ENCODE data around the gene ZCCHC8. TPM values are rescaled to one million over a fixed set of nuclear protein-coding genes. Genes with fewer than 3 reads are reported as not detected.
"Not testable (repeated sequence)": the region's sequence is repeated elsewhere in the genome, so short reads cannot be mapped to it uniquely, and the experiment has no call there.

Gene ZCCHC8
- polyA plus RNA-seq, 2 of the 4 experiments (the other 2 are of a cell fraction): 20.9 to 40.1 TPM

DNA sequence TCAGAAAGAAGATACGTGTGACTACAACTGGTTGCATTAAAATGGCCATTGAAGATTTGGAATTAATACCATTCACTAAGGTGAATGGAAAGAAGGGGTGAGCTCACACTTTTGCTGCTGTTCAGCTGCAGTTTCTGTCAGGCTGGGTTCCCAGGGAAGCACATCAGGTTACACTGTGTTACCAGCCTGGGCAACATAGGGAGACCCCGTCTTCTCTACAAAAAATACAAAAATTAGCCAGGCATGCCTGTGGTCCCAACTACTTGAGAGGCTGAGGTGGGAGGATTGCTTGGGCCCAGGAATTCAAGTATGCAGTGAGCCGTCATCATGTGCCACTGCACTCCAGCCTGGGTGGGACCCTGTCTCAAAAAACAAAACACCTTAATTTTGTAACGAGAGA, 12.9 kb upstream of the ZCCHC8 start:
- no peak overlapping the region for H3K4me2 ChIP-seq
- ATAC-seq (no peak; a peak in 2 of 6 replicates), FAIRE-seq (no peak), DNase-seq (ENCODE audit: low read depth in 1 of 2, low spot score in 1 of 2) (no peak)
- CTCF ChIA-PET: no interaction called here
- 92% methylated on average over 4 of the region's 4 CpGs for WGBS (ENCODE audit: missing lambda C conversion rate)
- H3K4me1 ChIP-seq: peaks cover 13% of the 10 kb centered on the region
- H3K27ac ChIP-seq: no peak overlapping the region
- POLR2A ChIA-PET: interaction anchor here (1.0 to 2.9 kb wide), 2 partner anchors 13 kb away, joined by 4 to 12 read pairs; partner anchors contain the start of genes KNTC1, RSRC2 and ZCCHC8
- H3K9me3 ChIP-seq: no peaks in the 10 kb centered on the region
- no peak overlapping the region for H3K4me3 ChIP-seq
- no peak for TF ChIP-seq POLR2AphosphoS2 (conservative IDR thresholded peaks at IDR 0.05; ENCODE audit: low read length)
- TF ChIP-seq HDAC2 (IDR thresholded peaks at IDR 0.05): no peak
- TF ChIP-seq, protein P1, sequence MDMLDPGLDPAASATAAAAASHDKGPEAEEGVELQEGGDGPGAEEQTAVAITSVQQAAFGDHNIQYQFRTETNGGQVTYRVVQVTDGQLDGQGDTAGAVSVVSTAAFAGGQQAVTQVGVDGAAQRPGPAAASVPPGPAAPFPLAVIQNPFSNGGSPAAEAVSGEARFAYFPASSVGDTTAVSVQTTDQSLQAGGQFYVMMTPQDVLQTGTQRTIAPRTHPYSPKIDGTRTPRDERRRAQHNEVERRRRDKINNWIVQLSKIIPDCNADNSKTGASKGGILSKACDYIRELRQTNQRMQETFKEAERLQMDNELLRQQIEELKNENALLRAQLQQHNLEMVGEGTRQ (IDR thresholded peaks at IDR 0.05): no peak
- no peak for TF ChIP-seq TFCP2L1 (CRISPR knock-in tag; IDR thresholded peaks at IDR 0.05)
- TF ChIP-seq, protein P2, sequence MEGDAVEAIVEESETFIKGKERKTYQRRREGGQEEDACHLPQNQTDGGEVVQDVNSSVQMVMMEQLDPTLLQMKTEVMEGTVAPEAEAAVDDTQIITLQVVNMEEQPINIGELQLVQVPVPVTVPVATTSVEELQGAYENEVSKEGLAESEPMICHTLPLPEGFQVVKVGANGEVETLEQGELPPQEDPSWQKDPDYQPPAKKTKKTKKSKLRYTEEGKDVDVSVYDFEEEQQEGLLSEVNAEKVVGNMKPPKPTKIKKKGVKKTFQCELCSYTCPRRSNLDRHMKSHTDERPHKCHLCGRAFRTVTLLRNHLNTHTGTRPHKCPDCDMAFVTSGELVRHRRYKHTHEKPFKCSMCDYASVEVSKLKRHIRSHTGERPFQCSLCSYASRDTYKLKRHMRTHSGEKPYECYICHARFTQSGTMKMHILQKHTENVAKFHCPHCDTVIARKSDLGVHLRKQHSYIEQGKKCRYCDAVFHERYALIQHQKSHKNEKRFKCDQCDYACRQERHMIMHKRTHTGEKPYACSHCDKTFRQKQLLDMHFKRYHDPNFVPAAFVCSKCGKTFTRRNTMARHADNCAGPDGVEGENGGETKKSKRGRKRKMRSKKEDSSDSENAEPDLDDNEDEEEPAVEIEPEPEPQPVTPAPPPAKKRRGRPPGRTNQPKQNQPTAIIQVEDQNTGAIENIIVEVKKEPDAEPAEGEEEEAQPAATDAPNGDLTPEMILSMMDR (IDR thresholded peaks at IDR 0.05): no peak
- TF ChIP-seq, protein P3, sequence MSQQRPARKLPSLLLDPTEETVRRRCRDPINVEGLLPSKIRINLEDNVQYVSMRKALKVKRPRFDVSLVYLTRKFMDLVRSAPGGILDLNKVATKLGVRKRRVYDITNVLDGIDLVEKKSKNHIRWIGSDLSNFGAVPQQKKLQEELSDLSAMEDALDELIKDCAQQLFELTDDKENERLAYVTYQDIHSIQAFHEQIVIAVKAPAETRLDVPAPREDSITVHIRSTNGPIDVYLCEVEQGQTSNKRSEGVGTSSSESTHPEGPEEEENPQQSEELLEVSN (IDR thresholded peaks at IDR 0.05; ENCODE audit: borderline replicate concordance, low read depth): no peak
- no peak for TF ChIP-seq HOXB5 (CRISPR knock-in tag; IDR thresholded peaks at IDR 0.05)
- no peak for TF ChIP-seq FOSB (CRISPR knock-in tag; IDR thresholded peaks at IDR 0.05)
- TF ChIP-seq HOXB13 (CRISPR knock-in tag; IDR thresholded peaks at IDR 0.05; ENCODE audit: low read depth): no peak
- TF ChIP-seq HEYL (CRISPR knock-in tag; IDR thresholded peaks at IDR 0.05): no peak
- TF ChIP-seq NFE2L2 (conservative IDR thresholded peaks at IDR 0.05; ENCODE audit: low read length): no peak
- TF ChIP-seq, protein P4, sequence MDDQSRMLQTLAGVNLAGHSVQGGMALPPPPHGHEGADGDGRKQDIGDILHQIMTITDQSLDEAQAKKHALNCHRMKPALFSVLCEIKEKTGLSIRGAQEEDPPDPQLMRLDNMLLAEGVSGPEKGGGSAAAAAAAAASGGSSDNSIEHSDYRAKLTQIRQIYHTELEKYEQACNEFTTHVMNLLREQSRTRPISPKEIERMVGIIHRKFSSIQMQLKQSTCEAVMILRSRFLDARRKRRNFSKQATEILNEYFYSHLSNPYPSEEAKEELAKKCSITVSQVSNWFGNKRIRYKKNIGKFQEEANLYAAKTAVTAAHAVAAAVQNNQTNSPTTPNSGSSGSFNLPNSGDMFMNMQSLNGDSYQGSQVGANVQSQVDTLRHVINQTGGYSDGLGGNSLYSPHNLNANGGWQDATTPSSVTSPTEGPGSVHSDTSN (IDR thresholded peaks at IDR 0.05): no peak
- no peak for TF ChIP-seq ZSCAN20 (CRISPR knock-in tag; IDR thresholded peaks at IDR 0.05)
- TF ChIP-seq RAD21 (conservative IDR thresholded peaks at IDR 0.05 in 1 of 2, IDR thresholded peaks at IDR 0.05 in 1 of 2): no peak
- TF ChIP-seq, protein P5, sequence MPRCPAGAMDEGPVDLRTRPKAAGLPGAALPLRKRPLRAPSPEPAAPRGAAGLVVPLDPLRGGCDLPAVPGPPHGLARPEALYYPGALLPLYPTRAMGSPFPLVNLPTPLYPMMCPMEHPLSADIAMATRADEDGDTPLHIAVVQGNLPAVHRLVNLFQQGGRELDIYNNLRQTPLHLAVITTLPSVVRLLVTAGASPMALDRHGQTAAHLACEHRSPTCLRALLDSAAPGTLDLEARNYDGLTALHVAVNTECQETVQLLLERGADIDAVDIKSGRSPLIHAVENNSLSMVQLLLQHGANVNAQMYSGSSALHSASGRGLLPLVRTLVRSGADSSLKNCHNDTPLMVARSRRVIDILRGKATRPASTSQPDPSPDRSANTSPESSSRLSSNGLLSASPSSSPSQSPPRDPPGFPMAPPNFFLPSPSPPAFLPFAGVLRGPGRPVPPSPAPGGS (IDR thresholded peaks at IDR 0.05): no peak
- TF ChIP-seq, protein P6, sequence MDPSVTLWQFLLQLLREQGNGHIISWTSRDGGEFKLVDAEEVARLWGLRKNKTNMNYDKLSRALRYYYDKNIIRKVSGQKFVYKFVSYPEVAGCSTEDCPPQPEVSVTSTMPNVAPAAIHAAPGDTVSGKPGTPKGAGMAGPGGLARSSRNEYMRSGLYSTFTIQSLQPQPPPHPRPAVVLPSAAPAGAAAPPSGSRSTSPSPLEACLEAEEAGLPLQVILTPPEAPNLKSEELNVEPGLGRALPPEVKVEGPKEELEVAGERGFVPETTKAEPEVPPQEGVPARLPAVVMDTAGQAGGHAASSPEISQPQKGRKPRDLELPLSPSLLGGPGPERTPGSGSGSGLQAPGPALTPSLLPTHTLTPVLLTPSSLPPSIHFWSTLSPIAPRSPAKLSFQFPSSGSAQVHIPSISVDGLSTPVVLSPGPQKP (IDR thresholded peaks at IDR 0.05; ENCODE audit: low read depth, low read length): no peak
- no peak for TF ChIP-seq CHD2 (IDR thresholded peaks at IDR 0.05; ENCODE audit: low read length, partially characterized antibody)

DNA sequence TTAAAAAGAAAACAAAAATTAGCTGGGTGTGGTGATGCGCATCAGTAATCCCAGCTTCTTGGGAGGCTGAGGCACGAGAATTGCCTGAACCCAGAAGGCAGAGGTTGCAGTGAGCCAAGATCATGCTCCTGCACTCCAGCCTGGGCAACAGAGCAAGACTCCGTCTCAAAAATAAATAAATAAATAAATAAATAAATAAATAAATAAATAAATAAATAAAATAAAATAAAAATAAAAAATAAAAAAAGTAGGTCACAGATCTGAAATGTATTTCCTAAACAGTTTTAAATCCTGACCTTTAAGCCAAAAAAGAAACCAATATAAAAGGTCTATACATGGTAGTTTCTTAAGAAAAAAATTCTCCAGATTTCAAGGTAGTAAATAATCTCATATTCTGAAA, 12.3 kb upstream of the ZCCHC8 start:
- TF ChIP-seq ZC3H11A (IDR thresholded peaks at IDR 0.05): peak; percentile 83
- not testable (repeated sequence) for H3K4me2 ChIP-seq; H3K4me3 ChIP-seq; FAIRE-seq; DNase-seq (ENCODE audit: low read depth in 1 of 2, low spot score in 1 of 2); H3K27ac ChIP-seq; H3K4me1 ChIP-seq; ATAC-seq; H3K9me3 ChIP-seq
- ChIA-PET POLR2A (interaction anchor here (1.0 to 2.9 kb wide), 2 partner anchors 12 to 14 kb away, joined by 4 to 12 read pairs; partner anchors contain the start of genes KNTC1, RSRC2 and ZCCHC8), CTCF (interaction anchor here (0.6 to 1.5 kb wide), 4 partner anchors 9 to 1232 kb away, joined by 3 to 6 read pairs (median 4); no protein-coding TSS in a partner anchor)
- 90% methylated on average over 3 of the region's 3 CpGs for WGBS (ENCODE audit: missing lambda C conversion rate)
